ENCODE measurements around the gene DPP9. TPM values are rescaled to one million over a fixed set of nuclear protein-coding genes. Genes with fewer than 3 reads are reported as not detected.
A peak's percentile ranks its signal among the peaks of the same experiment; 100 is the strongest.

DPP9 gene
- total RNA-seq, 4 donors from 2014 or later = 35.0 to 82.1 (median 42.0) TPM

DNA sequence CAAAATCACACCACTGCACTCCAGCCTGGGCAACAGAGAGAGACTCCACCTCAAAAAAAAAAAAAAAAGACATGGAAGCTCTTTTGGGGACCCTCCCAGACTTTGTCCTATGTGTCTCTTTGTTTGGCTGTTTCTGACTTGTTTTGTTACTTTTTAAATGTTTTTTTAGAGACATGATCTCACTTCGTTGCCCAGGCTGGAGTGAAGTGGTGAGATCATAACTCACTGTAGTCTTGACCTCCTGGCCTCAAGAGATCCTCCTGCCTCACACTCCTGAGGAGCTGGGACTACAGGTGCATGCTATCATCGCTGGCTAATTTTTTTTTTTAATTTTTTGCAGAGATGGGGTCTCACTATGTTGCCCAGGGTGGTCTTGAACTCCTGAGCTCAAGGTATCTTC, 16.4 kb upstream of the DPP9 start:
- H3K4me1 ChIP-seq = peaks cover 0 to 27% (median 2%) of the 10 kb centered on the region in 3 donors
- WGBS, 2 donors (ENCODE audit: low coverage in 1 of 2) = 31 to 69% methylated on average over 2 of the region's 2 CpGs
- no peak for ATAC-seq

DNA sequence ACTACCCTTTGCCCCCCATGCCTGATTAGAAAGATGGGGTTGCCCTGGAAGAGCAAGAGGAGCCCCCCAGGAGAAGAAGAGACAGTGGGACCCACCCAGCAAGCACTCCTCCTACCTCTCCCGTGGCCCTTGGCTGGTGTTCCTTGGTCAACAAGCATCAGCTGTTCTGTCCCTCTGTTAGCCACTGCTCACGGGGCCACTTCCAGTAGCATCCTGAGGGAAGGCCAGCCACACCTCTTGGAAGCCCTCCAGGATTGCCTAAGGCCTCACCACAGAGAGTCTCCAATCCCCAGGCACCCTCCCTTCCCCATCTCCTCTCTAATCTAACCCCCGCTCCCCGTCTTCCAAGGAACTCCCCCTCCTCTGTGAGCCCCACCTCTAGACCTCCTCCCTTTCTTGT, 15.1 kb upstream of the DPP9 start:
- TF ChIP-seq EP300 (IDR thresholded peaks at IDR 0.05) (no peak), POLR2AphosphoS5 (IDR thresholded peaks at IDR 0.05) (no peak), POLR2A (IDR thresholded peaks at IDR 0.05) (no peak)
- TF ChIP-seq, protein P1, sequence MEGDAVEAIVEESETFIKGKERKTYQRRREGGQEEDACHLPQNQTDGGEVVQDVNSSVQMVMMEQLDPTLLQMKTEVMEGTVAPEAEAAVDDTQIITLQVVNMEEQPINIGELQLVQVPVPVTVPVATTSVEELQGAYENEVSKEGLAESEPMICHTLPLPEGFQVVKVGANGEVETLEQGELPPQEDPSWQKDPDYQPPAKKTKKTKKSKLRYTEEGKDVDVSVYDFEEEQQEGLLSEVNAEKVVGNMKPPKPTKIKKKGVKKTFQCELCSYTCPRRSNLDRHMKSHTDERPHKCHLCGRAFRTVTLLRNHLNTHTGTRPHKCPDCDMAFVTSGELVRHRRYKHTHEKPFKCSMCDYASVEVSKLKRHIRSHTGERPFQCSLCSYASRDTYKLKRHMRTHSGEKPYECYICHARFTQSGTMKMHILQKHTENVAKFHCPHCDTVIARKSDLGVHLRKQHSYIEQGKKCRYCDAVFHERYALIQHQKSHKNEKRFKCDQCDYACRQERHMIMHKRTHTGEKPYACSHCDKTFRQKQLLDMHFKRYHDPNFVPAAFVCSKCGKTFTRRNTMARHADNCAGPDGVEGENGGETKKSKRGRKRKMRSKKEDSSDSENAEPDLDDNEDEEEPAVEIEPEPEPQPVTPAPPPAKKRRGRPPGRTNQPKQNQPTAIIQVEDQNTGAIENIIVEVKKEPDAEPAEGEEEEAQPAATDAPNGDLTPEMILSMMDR (IDR thresholded peaks at IDR 0.05) = no peak
- WGBS, 2 donors (ENCODE audit: low coverage in 1 of 2) = 17 to 37% methylated on average over 1 to 4 of the region's 4 CpGs
- Histone ChIP-seq H3K27ac (no peak overlapping the region), H3K27me3 (peaks cover 26% of the 10 kb centered on the region), H3K36me3 (no peaks in the 10 kb centered on the region), H3K4me3 (no peak overlapping the region), H3K9me3 (no peaks in the 10 kb centered on the region), H3K4me1 (peaks cover 0 to 17% (median 0%) of the 10 kb centered on the region in 3 donors)
- ATAC-seq = no peak

More for the DNA sequence above, 16.4 kb upstream of the DPP9 start:
- peaks cover 24% of the 10 kb centered on the region for H3K27me3 ChIP-seq
- no peaks in the 10 kb centered on the region for H3K36me3 ChIP-seq
- H3K4me3 ChIP-seq = no peak overlapping the region
- H3K27ac ChIP-seq = no peak overlapping the region
- H3K9me3 ChIP-seq = no peaks in the 10 kb centered on the region
- no peak for TF ChIP-seq POLR2A (IDR thresholded peaks at IDR 0.05)
- TF ChIP-seq EP300 (IDR thresholded peaks at IDR 0.05) = no peak
- TF ChIP-seq, protein P1 (IDR thresholded peaks at IDR 0.05) = no peak
- TF ChIP-seq POLR2AphosphoS5 (IDR thresholded peaks at IDR 0.05) = no peak

DNA sequence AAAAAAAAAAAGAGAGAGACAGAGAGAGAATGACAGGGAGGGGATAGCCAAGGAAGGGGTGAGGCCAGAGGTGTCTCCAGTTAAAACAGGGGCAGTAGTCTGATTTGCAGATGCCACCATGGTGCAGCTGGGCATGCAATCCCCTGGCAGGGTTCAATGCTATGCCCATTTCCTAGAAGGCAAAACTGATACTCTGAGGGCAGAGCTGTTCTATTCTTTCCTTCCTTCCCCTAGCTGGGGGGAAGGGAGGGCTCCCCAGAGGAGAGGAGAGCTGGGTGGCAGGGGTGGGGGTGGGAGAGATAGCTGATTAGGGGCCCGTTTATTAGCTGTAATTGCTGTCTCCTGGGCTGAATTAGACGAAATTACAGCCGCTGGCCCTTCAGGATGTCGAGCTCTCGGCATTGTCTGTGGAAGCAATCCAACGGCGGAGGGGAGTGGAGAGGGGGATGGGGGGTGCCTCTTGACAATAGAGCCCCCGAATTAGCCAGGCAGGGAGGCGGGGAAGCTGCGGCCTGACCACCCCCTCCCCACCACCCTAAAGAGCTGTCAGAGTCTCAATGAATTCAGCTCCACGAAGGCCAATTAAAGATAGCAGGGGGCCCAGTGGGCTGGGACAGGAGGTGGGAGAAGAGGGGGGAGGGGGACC, 14.4 kb upstream of the DPP9 start:
- Histone ChIP-seq H3K36me3 (no peaks in the 10 kb centered on the region), H3K9me3 (no peaks in the 10 kb centered on the region), H3K27me3 (peaks cover 26% of the 10 kb centered on the region), H3K4me3 (no peak overlapping the region), H3K27ac (no peak overlapping the region), H3K4me1 (peaks cover 0 to 13% (median 0%) of the 10 kb centered on the region in 3 donors)
- ATAC-seq = no peak
- whole genome bisulfite sequencing, 2 donors (ENCODE audit: low coverage in 1 of 2) = 0 to 5% methylated on average over 4 to 5 of the region's 11 CpGs
- TF ChIP-seq POLR2AphosphoS5 (IDR thresholded peaks at IDR 0.05) (no peak), POLR2A (IDR thresholded peaks at IDR 0.05) (no peak), EP300 (IDR thresholded peaks at IDR 0.05) (no peak)
- TF ChIP-seq, protein P1 (IDR thresholded peaks at IDR 0.05) = no peak

DNA sequence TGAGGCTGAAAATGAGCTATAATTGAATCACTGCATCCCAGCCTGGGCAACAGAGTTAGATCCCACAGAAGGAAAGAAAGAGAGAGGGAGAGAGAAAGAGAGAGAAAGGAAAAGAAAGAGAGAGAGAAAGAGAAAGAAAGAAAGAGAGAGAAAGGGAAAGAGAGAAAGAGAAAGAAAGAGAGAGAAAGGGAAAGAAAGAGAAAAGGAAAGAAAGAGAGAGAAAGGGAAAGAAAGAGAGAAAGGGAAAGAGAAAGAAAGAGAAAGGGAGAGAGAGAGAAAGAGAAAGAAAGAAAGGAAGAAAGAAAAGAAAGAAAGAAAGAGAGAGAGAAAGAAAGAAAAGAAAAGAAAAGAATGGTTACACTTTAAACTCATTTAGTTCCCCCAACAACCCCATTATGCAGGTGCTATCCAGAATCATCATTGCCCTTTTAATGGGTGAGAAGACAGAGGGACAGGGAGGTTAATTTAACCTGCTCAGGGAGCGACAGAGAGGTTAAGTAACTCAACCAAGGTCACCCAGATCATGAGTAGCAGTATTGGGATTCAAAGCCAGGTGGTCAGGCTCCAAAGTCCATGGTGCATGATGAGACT, 10.2 kb upstream of the DPP9 start:
- TF ChIP-seq EP300 (IDR thresholded peaks at IDR 0.05) (no peak), POLR2A (IDR thresholded peaks at IDR 0.05) (no peak), POLR2AphosphoS5 (IDR thresholded peaks at IDR 0.05) (no peak)
- TF ChIP-seq, protein P1 (IDR thresholded peaks at IDR 0.05) = no peak
- Histone ChIP-seq H3K27me3 (peaks cover 26% of the 10 kb centered on the region), H3K4me3 (no peak overlapping the region), H3K4me1 (peaks cover 0 to 11% (median 0%) of the 10 kb centered on the region in 3 donors), H3K36me3 (no peaks in the 10 kb centered on the region), H3K27ac (no peak overlapping the region), H3K9me3 (no peaks in the 10 kb centered on the region)
- 45 to 83% methylated on average over 1 of the region's 1 CpG for WGBS, 2 donors (ENCODE audit: low coverage in 1 of 2)
- ATAC-seq = no peak

DNA sequence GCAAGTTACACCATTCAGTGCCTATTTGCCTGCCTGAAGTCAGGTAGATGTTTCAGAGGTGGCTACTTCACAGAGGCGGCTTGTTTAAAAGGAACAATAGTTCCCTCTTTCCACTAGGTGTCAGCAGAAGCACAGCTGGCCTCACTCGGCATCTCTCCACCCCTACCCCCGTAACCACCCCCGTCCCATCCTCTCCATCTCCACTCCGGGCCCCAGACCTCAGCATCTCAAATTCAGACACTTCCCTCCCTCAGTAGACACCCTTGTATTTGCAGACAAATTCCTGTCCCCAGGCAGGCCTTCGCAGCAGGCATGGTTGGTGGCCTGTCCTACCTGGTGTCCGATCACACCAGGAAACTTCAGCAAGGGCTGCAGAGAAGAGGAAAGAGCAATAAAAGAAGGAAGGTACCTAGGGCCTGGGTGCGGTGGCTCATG, 9.1 kb upstream of the DPP9 start:
- 0 to 20% methylated on average over 3 to 6 of the region's 8 CpGs for WGBS, 2 donors (ENCODE audit: low coverage in 1 of 2)
- H3K4me1 ChIP-seq = peaks cover 0 to 11% (median 0%) of the 10 kb centered on the region in 3 donors

More for the DNA sequence above, 9.1 kb upstream of the DPP9 start:
- H3K4me3 ChIP-seq = no peak overlapping the region
- no peaks in the 10 kb centered on the region for H3K9me3 ChIP-seq
- peak; percentile 89 for ATAC-seq
- H3K36me3 ChIP-seq = no peaks in the 10 kb centered on the region
- no peak overlapping the region for H3K27ac ChIP-seq
- peaks cover 20% of the 10 kb centered on the region for H3K27me3 ChIP-seq
- no peak for TF ChIP-seq EP300 (IDR thresholded peaks at IDR 0.05)
- no peak for TF ChIP-seq POLR2A (IDR thresholded peaks at IDR 0.05)
- no peak for TF ChIP-seq POLR2AphosphoS5 (IDR thresholded peaks at IDR 0.05)
- TF ChIP-seq, protein P1 (IDR thresholded peaks at IDR 0.05) = peak in 3 of 4 experiments; percentile 58 to 83 (median 63)

Measured in gastroesophageal sphincter (tissue), 4 donors.